PFSK-1 (cell line): Measurements from ENCODE around the gene CCDC106.

Experiments used
- REST ChIP-seq, 2 experiments: IDR thresholded peaks; 2 replicates each; pipeline versions ENCODE4 v1.6.1 to v1.8.0; 2011 to 2012; ENCODE audit warnings: low read depth in 2 of 2, low read length in 2 of 2, control low read depth in 1 of 2, inconsistent platforms in 1 of 2, mild to moderate bottlenecking in 1 of 2, moderate library complexity in 1 of 2; ENCODE audit not compliant: insufficient read depth in 1 of 2
- TAF1 ChIP-seq: IDR thresholded peaks from 2 replicates; pipeline ENCODE4 v1.6.1; 2012; ENCODE audit warnings: low read length, control low read depth, borderline replicate concordance; ENCODE audit not compliant: insufficient read depth

GRCh38 chr19:55613930-55614710 is 33.9 kb upstream of the CCDC106 start:
- TF ChIP-seq REST (IDR thresholded peaks at IDR 0.05; ENCODE audit: insufficient read depth in 1 of 2, low read depth in 2 of 2, low read length in 2 of 2) (no peak), TAF1 (no peak)
